Measurements from ENCODE around the gene TNFRSF6B. TPM values are rescaled to one million over a fixed set of nuclear protein-coding genes. Genes with fewer than 3 reads are reported as not detected.

TNFRSF6B gene
- total and polyA plus RNA-seq, 2 of the 4 experiments (the other 2 are of a cell fraction), result 1.3 to 11.0 TPM

DNA sequence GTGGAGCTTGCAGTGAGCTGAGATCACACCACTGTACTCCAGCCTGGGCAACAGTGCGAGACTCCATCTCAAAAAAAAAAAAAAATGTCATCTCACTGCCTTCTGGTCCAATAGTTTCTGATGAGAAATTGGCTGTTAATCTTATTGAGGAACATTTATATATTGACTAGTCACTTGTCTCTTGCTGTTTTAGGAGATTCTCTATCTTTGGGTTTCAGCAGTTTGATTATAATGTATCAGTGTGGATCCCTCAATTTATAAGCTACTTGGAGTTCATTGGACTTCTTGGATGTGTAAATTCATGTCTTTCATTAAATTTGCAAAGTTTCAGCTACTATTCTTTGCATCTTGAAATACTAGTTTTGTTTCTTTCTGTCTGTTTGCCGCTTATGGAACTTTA lies 22.5 kb downstream of the TNFRSF6B start:
- no peak overlapping the region for H2BK120ac ChIP-seq (ENCODE audit: low read depth, low read length)
- H2AK5ac ChIP-seq (ENCODE audit: low read depth, low read length), result no peak overlapping the region
- H3K4me2 ChIP-seq (ENCODE audit: low read depth, low read length), result no peak overlapping the region
- no peak overlapping the region for H2AFZ ChIP-seq (replicated peaks; ENCODE audit: low read length, poor library complexity)
- H2BK5ac ChIP-seq (ENCODE audit: low read depth, low read length, poor library complexity, severe bottlenecking), result no peak overlapping the region
- no peak overlapping the region for H2BK20ac ChIP-seq (ENCODE audit: low read depth, low read length)
- no peak for DNase-seq
- H2BK15ac ChIP-seq (ENCODE audit: low read depth, low read length), result no peak overlapping the region
- H3K79me1 ChIP-seq (ENCODE audit: low read depth in 1 of 2, low read length in 2 of 2), result peaks cover 16 to 46% of the 10 kb centered on the region in 2 experiments
- POLR2A ChIA-PET (ENCODE audit: unreplicated experiment), result no interaction called here
- no peak overlapping the region for H3K56ac ChIP-seq (ENCODE audit: extremely low read depth, insufficient read depth, low read length)
- no TSS peak for BruUV-seq (replicated peaks)
- no peaks in the 10 kb centered on the region for H3K27me3 ChIP-seq (ENCODE audit: control insufficient read depth, insufficient read depth, low read length)
- no peak overlapping the region for H2AK9ac ChIP-seq (replicated peaks; ENCODE audit: low read depth, low read length, poor library complexity)
- H3K9me1 ChIP-seq (ENCODE audit: insufficient read depth, low read length), result no peaks in the 10 kb centered on the region
- no peak overlapping the region for H4K5ac ChIP-seq (ENCODE audit: low read depth, low read length)
- no peak overlapping the region for H3K9ac ChIP-seq (ENCODE audit: low read depth, low read length)
- H3K14ac ChIP-seq (replicated peaks; ENCODE audit: low read depth, low read length), result no peak overlapping the region
- H3K4me3 ChIP-seq (ENCODE audit: insufficient read depth, low read depth, low read length), result no peak overlapping the region
- TF ChIP-seq MXI1 (IDR thresholded peaks at IDR 0.05; ENCODE audit: borderline replicate concordance, low read depth, low read length) (no peak), RFX5 (IDR thresholded peaks at IDR 0.05; ENCODE audit: low read depth, low read length) (no peak), USF2 (IDR thresholded peaks at IDR 0.05; ENCODE audit: low read depth, low read length) (no peak), MAZ (IDR thresholded peaks at IDR 0.05; ENCODE audit: borderline replicate concordance, low read depth, low read length) (no peak), BHLHE40 (IDR thresholded peaks at IDR 0.05; ENCODE audit: low read depth, low read length) (no peak), SMC3 (IDR thresholded peaks at IDR 0.05; ENCODE audit: low read depth, low read length) (no peak), NFE2L2 (IDR thresholded peaks at IDR 0.05; ENCODE audit: low read depth, low read length) (no peak), FOS (IDR thresholded peaks at IDR 0.05; ENCODE audit: low read depth, low read length) (no peak), RAD21 (IDR thresholded peaks at IDR 0.05; ENCODE audit: low read length) (no peak), CEBPB (IDR thresholded peaks at IDR 0.05; ENCODE audit: low read depth, low read length) (no peak)
- H3K18ac ChIP-seq (ENCODE audit: low read depth, low read length), result no peak overlapping the region
- WGBS, 2 experiments (ENCODE audit: extremely low coverage in 2 of 2, insufficient read length in 1 of 2), result no CpG with 5 or more reads among the region's 2 CpGs
- H3K27ac ChIP-seq (ENCODE audit: insufficient read depth, low read length), result no peak overlapping the region
- peaks cover 4% of the 10 kb centered on the region for H3K9me3 ChIP-seq (ENCODE audit: control insufficient read depth, insufficient read depth, low read length)
- no peaks in the 10 kb centered on the region for H3K4me1 ChIP-seq (ENCODE audit: control insufficient read depth, insufficient read depth, low read length)
- H4K20me1 ChIP-seq (ENCODE audit: insufficient read depth, low read length), result peaks cover 13% of the 10 kb centered on the region
- H3K23ac ChIP-seq (ENCODE audit: low read depth, low read length), result no peak overlapping the region
- intact Hi-C loops (cut with micrococcal nuclease) (no loop called here), in situ Hi-C loops (cut with MboI; ENCODE audit: low sequenced_read_pairs) (no loop called here), dilution Hi-C loops (cut with HindIII; ENCODE audit: low sequenced_read_pairs, unreplicated experiment) (no loop called here)
- H4K8ac ChIP-seq (ENCODE audit: low read depth in 2 of 2, low read length in 2 of 2), result no peak overlapping the region
- no peak overlapping the region for H3K4ac ChIP-seq (ENCODE audit: low read depth, low read length)
- H4K91ac ChIP-seq (ENCODE audit: insufficient read depth, low read depth, low read length), result no peak overlapping the region
- peaks cover 41% of the 10 kb centered on the region for H3K36me3 ChIP-seq (ENCODE audit: control insufficient read depth, insufficient read depth, low read length)
- CTCF ChIA-PET, result no interaction called here
- ATAC-seq (ENCODE audit: low read depth), result no peak
